Esophagus muscularis mucosa (tissue), 4 donors: ENCODE data around the gene MYLK. TPM values are rescaled to one million over a fixed set of nuclear protein-coding genes. Genes with fewer than 3 reads are reported as not detected.
"Not testable (repeated sequence)": the region's sequence is repeated elsewhere in the genome, so short reads cannot be mapped to it uniquely, and the experiment has no call there.

Source experiments
- DNase-seq: peaks from one replicate; pipeline ENCODE4 v3.0.0-alpha.2; 2017; ENCODE audit errors: extremely low spot score
- H3K27ac ChIP-seq, 4 donors: fragments of 200-600 bp; sonication (generic); replicated peaks in 1 of 4; 1 replicate in 3 of 4; 2 replicates in 1 of 4; pipeline ENCODE4 v1.5.1; 2016 to 2019; ENCODE audit warnings: mild to moderate bottlenecking in 1 of 4
- H3K27me3 ChIP-seq, 4 donors: fragments of 200-600 bp; sonication (generic); one replicate each; pipeline versions ENCODE4 v1.5.1 to v1.6.0; 2016 to 2019
- H3K36me3 ChIP-seq, 4 donors: fragments of 200-600 bp; sonication (generic); one replicate each; pipeline ENCODE4 v1.5.1; 2016 to 2019
- H3K4me1 ChIP-seq, 4 donors: fragments of 200-600 bp; sonication (generic); one replicate each; pipeline ENCODE4 v1.5.1; 2016 to 2019
- H3K4me3 ChIP-seq, 4 donors: fragments of 200-600 bp; sonication (generic); 1 replicate in 2 of 4; 2 replicates in 2 of 4; pipeline ENCODE4 v1.5.1; 2016 to 2019; ENCODE audit warnings: mild to moderate bottlenecking in 4 of 4, moderate library complexity in 1 of 4
- H3K9me3 ChIP-seq, 4 donors: fragments of 200-600 bp; sonication (generic); 1 replicate in 3 of 4; 2 replicates in 1 of 4; pipeline ENCODE4 v1.5.1; 2016 to 2019
- CTCF ChIP-seq, 3 experiments: fragments of 200-600 bp in 2 of 3; fragments of 450-650 bp in 1 of 3; sonication (generic) in 2 of 3; IDR thresholded peaks; one replicate each; pipeline ENCODE4 v1.5.1; 2017 to 2019; ENCODE audit warnings: antibody characterized with exemption in 3 of 3, mild to moderate bottlenecking in 2 of 3, moderate library complexity in 1 of 3
- EP300 ChIP-seq: sonication (generic); formaldehyde crosslinking; IDR thresholded peaks from one replicate; pipeline ENCODE4 v1.6.1; 2017; ENCODE audit warnings: antibody characterized with exemption
- POLR2A ChIP-seq: fragments of 450-650 bp; IDR thresholded peaks from one replicate; pipeline ENCODE4 v1.6.1; 2017; ENCODE audit warnings: antibody characterized with exemption, moderate library complexity, mild to moderate bottlenecking, low read depth
- POLR2AphosphoS5 ChIP-seq, 2 donors: sonication (generic); formaldehyde crosslinking; IDR thresholded peaks; one replicate each; pipeline ENCODE4 v1.6.1; 2017; ENCODE audit warnings: antibody characterized with exemption in 2 of 2
- WGBS: methylation state at CpG from one replicate; pipeline ENCODE4 v1.1.5; 2018; 5-methylcytosine and 5-hydroxymethylcytosine counted together
- intact Hi-C: fragments of 100-400 bp; cut with DNase I; formaldehyde crosslinking; loops from one replicate; pipeline ENCODE4 v1.15.1; 2023
- total RNA-seq, 4 donors: library from RNA; depleted of rRNA; stranded (reverse); fragments of >200 nt; gene quantifications; one replicate each; pipeline versions ENCODE4 v1.1.0 to v1.2.1, GENCODE V29; 2016

MYLK gene
- total RNA-seq, 4 donors from 2014 or later = 1,983 to 3,208 (median 2,554) TPM

DNA sequence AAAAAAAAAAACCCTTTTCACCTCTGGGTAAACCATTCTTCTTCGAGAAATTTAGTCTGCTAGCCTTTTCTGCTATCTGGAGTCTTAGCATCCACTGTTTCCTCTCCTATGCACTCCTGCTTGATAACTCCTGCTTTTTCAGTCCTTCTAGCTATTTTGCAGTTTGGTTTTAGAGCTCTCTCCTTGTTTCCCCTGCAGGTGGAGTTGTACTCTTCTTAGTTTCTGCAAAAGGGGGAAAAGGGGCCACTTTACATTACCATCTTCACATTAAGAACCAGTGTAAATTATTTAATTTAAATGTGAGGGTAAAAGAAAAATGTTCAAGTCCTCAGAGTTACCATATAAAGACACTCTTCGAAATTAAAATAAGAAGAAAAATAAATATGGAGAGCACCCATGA lies 23.6 kb upstream of the MYLK start:
- intact Hi-C loops = no loop called here
- H3K4me3 ChIP-seq = no peak overlapping the region

GRCh38 chr3:123899300-123899865 lies 15.3 kb upstream of the MYLK start:
- no peak overlapping the region for H3K4me3 ChIP-seq

More for the DNA sequence above, 23.6 kb upstream of the MYLK start:
- DNase-seq = no peak
- Histone ChIP-seq H3K36me3 (no peaks in the 10 kb centered on the region), H3K9me3 (no peaks in the 10 kb centered on the region), H3K4me1 (no peaks in the 10 kb centered on the region), H3K27me3 (no peaks in the 10 kb centered on the region), H3K27ac (no peak overlapping the region)
- 74% methylated on average over 2 of the region's 2 CpGs for WGBS
- TF ChIP-seq CTCF (IDR thresholded peaks at IDR 0.05) (no peak), EP300 (no peak), POLR2AphosphoS5 (IDR thresholded peaks at IDR 0.05) (no peak), POLR2A (no peak)

DNA sequence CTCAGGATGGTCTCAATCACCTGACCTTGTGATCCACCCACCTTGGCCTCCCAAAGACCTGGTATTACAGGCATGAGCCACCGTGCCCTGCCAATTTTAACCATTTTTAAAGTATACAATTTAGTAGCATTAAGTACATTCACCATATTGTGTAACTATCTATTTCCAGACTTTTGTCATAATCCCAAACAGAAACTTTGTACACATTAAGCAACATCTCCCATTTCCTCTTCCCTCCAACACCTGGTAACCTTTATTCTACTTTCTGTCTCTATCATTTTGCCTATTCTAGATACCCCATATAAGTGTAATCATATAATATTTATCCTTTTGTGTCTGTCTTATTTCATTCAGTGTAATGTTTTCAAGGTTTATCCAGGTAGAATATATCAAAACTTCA lies 8.9 kb upstream of the MYLK start:
- Histone ChIP-seq H3K36me3 (no peaks in the 10 kb centered on the region), H3K4me3 (no peak overlapping the region), H3K27ac (no peak overlapping the region), H3K27me3 (no peaks in the 10 kb centered on the region), H3K9me3 (no peaks in the 10 kb centered on the region), H3K4me1 (no peaks in the 10 kb centered on the region)
- DNase-seq = no peak
- TF ChIP-seq POLR2AphosphoS5 (IDR thresholded peaks at IDR 0.05) (no peak), EP300 (no peak), CTCF (IDR thresholded peaks at IDR 0.05) (no peak), POLR2A (no peak)
- WGBS = 88% methylated on average over 1 of the region's 1 CpG
- intact Hi-C loops = no loop called here

More at GRCh38 chr3:123899300-123899865, 15.3 kb upstream of the MYLK start:
- Histone ChIP-seq H3K9me3 (no peaks in the 10 kb centered on the region), H3K36me3 (no peaks in the 10 kb centered on the region), H3K27me3 (no peaks in the 10 kb centered on the region), H3K27ac (no peak overlapping the region), H3K4me1 (no peaks in the 10 kb centered on the region)
- no peak for DNase-seq
- TF ChIP-seq CTCF (IDR thresholded peaks at IDR 0.05) = no peak
- no peak for TF ChIP-seq EP300
- TF ChIP-seq POLR2AphosphoS5 (IDR thresholded peaks at IDR 0.05) = no peak
- no peak for TF ChIP-seq POLR2A
- intact Hi-C loops = no loop called here
- 89% methylated on average over 5 of the region's 5 CpGs for WGBS

DNA sequence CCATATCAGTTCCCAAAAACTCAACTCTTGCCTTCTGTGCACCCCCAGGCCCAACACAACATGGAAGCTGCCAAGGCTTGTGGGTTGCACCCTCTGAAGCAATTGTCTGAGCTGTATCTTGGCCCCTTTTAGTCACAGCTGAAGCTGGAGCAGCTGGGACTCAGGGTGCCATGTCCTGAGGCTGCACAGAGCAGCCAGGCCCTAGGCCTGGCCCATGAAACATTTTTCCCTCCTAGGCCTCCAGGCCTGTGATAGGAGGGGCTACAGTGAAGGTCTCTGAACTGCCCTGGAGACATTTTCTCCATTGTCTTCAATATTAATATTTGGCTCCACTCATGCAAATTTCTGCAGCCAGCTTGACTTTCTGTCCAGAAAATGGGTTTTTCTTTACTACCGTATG lies 8.1 kb upstream of the MYLK start:
- 0% methylated on average over 1 of the region's 1 CpG for WGBS

GRCh38 chr3:123890991-123891390 lies 6.9 kb upstream of the MYLK start:
- H3K36me3 ChIP-seq, intact Hi-C loops, H3K27ac ChIP-seq, DNase-seq, H3K27me3 ChIP-seq, H3K4me3 ChIP-seq, H3K4me1 ChIP-seq, H3K9me3 ChIP-seq: not testable (repeated sequence)
- WGBS = 63% methylated on average over 1 of the region's 1 CpG

More for the DNA sequence above, 8.1 kb upstream of the MYLK start:
- no peak for TF ChIP-seq CTCF (IDR thresholded peaks at IDR 0.05)
- TF ChIP-seq POLR2AphosphoS5 (IDR thresholded peaks at IDR 0.05) = no peak
- TF ChIP-seq EP300 = no peak
- no peak for TF ChIP-seq POLR2A
- no peaks in the 10 kb centered on the region for H3K4me1 ChIP-seq
- no peaks in the 10 kb centered on the region for H3K9me3 ChIP-seq
- no peaks in the 10 kb centered on the region for H3K36me3 ChIP-seq
- DNase-seq = no peak
- H3K27ac ChIP-seq = no peak overlapping the region
- intact Hi-C loops = no loop called here
- no peaks in the 10 kb centered on the region for H3K27me3 ChIP-seq
- H3K4me3 ChIP-seq = no peak overlapping the region

- DNase-seq, H3K36me3 ChIP-seq, H3K27ac ChIP-seq, intact Hi-C loops, H3K4me3 ChIP-seq, H3K27me3 ChIP-seq, H3K4me1 ChIP-seq, H3K9me3 ChIP-seq: not testable (repeated sequence)
- WGBS = 93% methylated on average over 3 of the region's 3 CpGs
These were observed 6.0 kb upstream of the MYLK start for GRCh38 chr3:123890162-123890561.
